PC-3 (cell line): ENCODE results near the gene KCNQ1. TPM values are rescaled to one million over a fixed set of nuclear protein-coding genes. Genes with fewer than 3 reads are reported as not detected.

Experiments used
- ATAC-seq: fragments of 200-7000 bp; cut with Tn5 transposase; 2 replicates; pipeline ENCODE4 v1.9.1; 2020; ENCODE audit warnings: mild to moderate bottlenecking, moderate library complexity
- BruUV-seq: library from RNA; stranded (reverse); fragments of 400-500 nt; replicated peaks from 2 replicates; lab custom pipeline; 2021; lab: Mats Ljungman, UMichigan
- CTCF ChIA-PET: fragments of 300-600 bp; sonication (Branson Sonifier 250); formaldehyde crosslinking; loops from one replicate; lab custom pipeline; 2022; ENCODE audit warnings: antibody characterized with exemption; lab: Charles Lee
- POLR2A ChIA-PET: fragments of 300-600 bp; sonication (Branson Sonifier 250); formaldehyde crosslinking; loops from one replicate; lab custom pipeline; 2022; ENCODE audit warnings: antibody characterized with exemption; ENCODE audit not compliant: unreplicated experiment; lab: Charles Lee
- DNase-seq: peaks from one replicate; pipeline ENCODE4 v3.0.0-alpha.2; 2015
- H2AFZ ChIP-seq: fragments of 300-600 bp; sonication (generic); 2 replicates; pipeline ENCODE4 v1.6.0; 2016; ENCODE audit warnings: antibody characterized with exemption, low read length
- H3F3A ChIP-seq: fragments of 300-600 bp; sonication (generic); one replicate; pipeline ENCODE4 v1.6.0; 2017; ENCODE audit warnings: antibody characterized with exemption, low read length, control low read depth, mild to moderate bottlenecking; ENCODE audit not compliant: unreplicated experiment
- H3K27ac ChIP-seq: fragments of 300-600 bp; sonication (generic); 2 replicates; pipeline ENCODE4 v1.5.1; 2016; ENCODE audit warnings: mild to moderate bottlenecking, low read length
- H3K27me3 ChIP-seq: fragments of 300-600 bp; sonication (generic); 2 replicates; pipeline ENCODE4 v1.6.1; 2016; ENCODE audit warnings: low read length, mixed read lengths
- H3K36me3 ChIP-seq: fragments of 300-600 bp; sonication (generic); 2 replicates; pipeline ENCODE4 v1.6.1; 2016; ENCODE audit warnings: low read depth, mixed run types, low read length, mixed read lengths
- H3K4me1 ChIP-seq: fragments of 300-600 bp; sonication (generic); 2 replicates; pipeline ENCODE4 v1.5.1; 2016; ENCODE audit warnings: low read length; ENCODE audit not compliant: insufficient read depth
- H3K4me2 ChIP-seq: fragments of 300-600 bp; sonication (generic); 2 replicates; pipeline ENCODE4 v1.6.0; 2016; ENCODE audit warnings: low read length
- H3K4me3 ChIP-seq: fragments of 300-600 bp; sonication (generic); 2 replicates; pipeline ENCODE4 v1.5.1; 2016; ENCODE audit warnings: mild to moderate bottlenecking, low read length, mixed read lengths
- H3K79me2 ChIP-seq: fragments of 300-600 bp; sonication (generic); 2 replicates; pipeline ENCODE4 v1.6.1; 2017; ENCODE audit warnings: low read length, mixed read lengths
- H3K9ac ChIP-seq: fragments of 300-600 bp; sonication (generic); 2 replicates; pipeline ENCODE4 v1.6.0; 2016; ENCODE audit warnings: mild to moderate bottlenecking, low read length
- H3K9me2 ChIP-seq: fragments of 300-600 bp; sonication (generic); replicated peaks from 2 replicates; pipeline ENCODE4 v1.6.1; 2016; ENCODE audit warnings: mixed run types, low read length, mixed read lengths
- H3K9me3 ChIP-seq: fragments of 300-600 bp; sonication (generic); 2 replicates; pipeline ENCODE4 v1.6.1; 2016; ENCODE audit warnings: low read length, mixed read lengths
- H4K20me1 ChIP-seq: fragments of 300-600 bp; sonication (generic); 2 replicates; pipeline ENCODE4 v1.6.1; 2016; ENCODE audit warnings: low read length, mixed read lengths
- CTCF ChIP-seq: fragments of 300-600 bp; sonication (generic); conservative IDR thresholded peaks from 2 replicates; pipeline ENCODE4 v1.5.1; 2017; ENCODE audit warnings: antibody characterized with exemption, low read depth, mild to moderate bottlenecking, low read length
- EZH2 ChIP-seq: fragments of 300-600 bp; sonication (generic); IDR thresholded peaks from one replicate; pipeline ENCODE4 v1.6.1; 2017; ENCODE audit warnings: antibody characterized with exemption, mild to moderate bottlenecking, low read length; ENCODE audit not compliant: unreplicated experiment
- EZH2phosphoT487 ChIP-seq: fragments of 300-600 bp; sonication (generic); IDR thresholded peaks from 2 replicates; pipeline ENCODE4 v1.6.1; 2018; ENCODE audit warnings: mild to moderate bottlenecking, antibody characterized with exemption, low read length, borderline replicate concordance
- intact Hi-C: fragments of 100-400 bp; cut with micrococcal nuclease; formaldehyde crosslinking; loops from 2 replicates; pipeline ENCODE4 v1.9.0; 2023
- total RNA-seq: library from RNA; depleted of rRNA; stranded (reverse); fragments of >200 nt; gene quantifications from 2 replicates; pipeline ENCODE4 v1.2.3, GENCODE V29; 2014

Gene KCNQ1
- total RNA-seq, 1 experiment from 2014 or later: 0.40 TPM

- POLR2A ChIA-PET: no interaction called here
- DNase-seq (no peak), ATAC-seq (no peak)
- no peaks in the 10 kb centered on the region for H3K36me3 ChIP-seq
- CTCF ChIA-PET: no interaction called here
- intact Hi-C loops: no loop called here
- H3K4me1 ChIP-seq: no peaks in the 10 kb centered on the region
- no peaks in the 10 kb centered on the region for H4K20me1 ChIP-seq
- no peak overlapping the region for H3K27ac ChIP-seq
- no TSS peak for BruUV-seq
- H2AFZ ChIP-seq: no peak overlapping the region
- TF ChIP-seq CTCF (no peak), EZH2 (no peak), EZH2phosphoT487 (no peak)
- H3K9me2 ChIP-seq: no peaks in the 10 kb centered on the region
- H3K79me2 ChIP-seq: no peaks in the 10 kb centered on the region
- no peaks in the 10 kb centered on the region for H3K9me3 ChIP-seq
- H3K4me2 ChIP-seq: no peak overlapping the region
- no peaks in the 10 kb centered on the region for H3K27me3 ChIP-seq
- H3K9ac ChIP-seq: no peak overlapping the region
- H3F3A ChIP-seq: no peaks in the 10 kb centered on the region
- no peak overlapping the region for H3K4me3 ChIP-seq
Observed at GRCh38 chr11:2725368-2726300, 280.8 kb downstream of the KCNQ1 start.

GRCh38 chr11:2726964-2727363 lies 282.2 kb downstream of the KCNQ1 start:
- Histone ChIP-seq H3K4me1 (no peaks in the 10 kb centered on the region), H3K27ac (no peak overlapping the region), H3K4me3 (no peak overlapping the region), H3K36me3 (no peaks in the 10 kb centered on the region), H3K4me2 (no peak overlapping the region), H3K9ac (no peak overlapping the region), H3F3A (no peaks in the 10 kb centered on the region), H4K20me1 (no peaks in the 10 kb centered on the region), H3K9me3 (no peaks in the 10 kb centered on the region), H3K27me3 (no peaks in the 10 kb centered on the region), H2AFZ (no peak overlapping the region), H3K9me2 (no peaks in the 10 kb centered on the region), H3K79me2 (no peaks in the 10 kb centered on the region)
- intact Hi-C loops: no loop called here
- DNase-seq (no peak), ATAC-seq (no peak)
- no peak for TF ChIP-seq CTCF
- no peak for TF ChIP-seq EZH2
- no peak for TF ChIP-seq EZH2phosphoT487
- CTCF ChIA-PET: no interaction called here
- BruUV-seq: no TSS peak
- POLR2A ChIA-PET: no interaction called here

GRCh38 chr11:2728128-2728662 lies 283.4 kb downstream of the KCNQ1 start:
- Histone ChIP-seq H3K4me3 (no peak overlapping the region), H3K4me2 (no peak overlapping the region), H4K20me1 (no peaks in the 10 kb centered on the region), H2AFZ (no peak overlapping the region), H3K9ac (no peak overlapping the region), H3K9me3 (no peaks in the 10 kb centered on the region), H3K27me3 (no peaks in the 10 kb centered on the region), H3K4me1 (no peaks in the 10 kb centered on the region), H3K27ac (no peak overlapping the region), H3F3A (no peaks in the 10 kb centered on the region), H3K79me2 (no peaks in the 10 kb centered on the region), H3K36me3 (no peaks in the 10 kb centered on the region), H3K9me2 (no peaks in the 10 kb centered on the region)
- ChIA-PET CTCF (no interaction called here), POLR2A (no interaction called here)
- TF ChIP-seq EZH2phosphoT487 (no peak), CTCF (no peak), EZH2 (no peak)
- DNase-seq (no peak), ATAC-seq (no peak)
- BruUV-seq: no TSS peak
- intact Hi-C loops: no loop called here
